GM12872 (cell line): ENCODE data around the gene RINL.

Experiments used
- CTCF ChIP-seq: IDR thresholded peaks from 3 replicates; pipeline ENCODE4 v1.5.1; 2011; ENCODE audit warnings: low read depth, mild to moderate bottlenecking, low read length, moderate library complexity; ENCODE audit not compliant: insufficient read depth

RINL gene

GRCh38 chr19:38879400-38879751 is 1.3 kb upstream of the RINL start:
- TF ChIP-seq CTCF = no peak

- TF ChIP-seq CTCF = 0 out of 3 replicates have a peak, but pooled peaks have one; percentile 19
Observed at GRCh38 chr19:38878575-38879399, 712 bp upstream of the RINL start.

- no peak for TF ChIP-seq CTCF
Observed at GRCh38 chr19:38875656-38876395, 2.2 kb downstream of the RINL start.

- TF ChIP-seq CTCF = no peak
Observed at GRCh38 chr19:38870612-38871011, 7.5 kb downstream of the RINL start.

GRCh38 chr19:38869836-38870607 is 8.1 kb downstream of the RINL start:
- TF ChIP-seq CTCF = peak; percentile 92

- no peak for TF ChIP-seq CTCF
Observed at GRCh38 chr19:38869160-38869835, 8.8 kb downstream of the RINL start.
